ENCODE data around the gene NOSTRIN. TPM values are rescaled to one million over a fixed set of nuclear protein-coding genes. Genes with fewer than 3 reads are reported as not detected.
"Not testable (repeated sequence)": the region's sequence is repeated elsewhere in the genome, so short reads cannot be mapped to it uniquely, and the experiment has no call there.

NOSTRIN gene
- total and polyA plus RNA-seq, 4 experiments from 2014 or later: not detected

GRCh38 chr2:168855601-168856000 lies 53.2 kb downstream of the NOSTRIN start:
- ChIA-PET CTCF (ENCODE audit: partially characterized antibody) (no interaction called here), POLR2A (ENCODE audit: partially characterized antibody) (no interaction called here)
- Mint-ChIP-seq H3K4me3 (no peak overlapping the region), H3K36me3 (peaks cover 0 to 3% of the 10 kb centered on the region in 2 donors), H3K27ac (no peak overlapping the region), H3K4me1 (no peaks in the 10 kb centered on the region), H3K9me3 (no peaks in the 10 kb centered on the region), H3K27me3 (no peaks in the 10 kb centered on the region)
- DNase-seq: no peak
- H3K27ac ChIP-seq (ENCODE audit: low read depth, low read length): no peak overlapping the region
- intact Hi-C loops (cut with micrococcal nuclease): no loop called here
- no peaks in the 10 kb centered on the region for H3K4me1 ChIP-seq (ENCODE audit: insufficient read depth, low read length)
- no peaks in the 10 kb centered on the region for H3K36me3 ChIP-seq (ENCODE audit: insufficient read depth, low read length)
- H3K27me3 ChIP-seq (ENCODE audit: insufficient read depth, low read length): no peaks in the 10 kb centered on the region
- H3K4me3 ChIP-seq (ENCODE audit: low read length in 2 of 2): no peak overlapping the region
- H3K9me3 ChIP-seq (ENCODE audit: control insufficient read depth in 1 of 2, low read length in 2 of 2): no peaks in the 10 kb centered on the region

- intact Hi-C loops (cut with micrococcal nuclease): no loop called here
- Mint-ChIP-seq H3K4me3 (no peak overlapping the region), H3K4me1 (no peaks in the 10 kb centered on the region), H3K27me3 (no peaks in the 10 kb centered on the region), H3K9me3 (no peaks in the 10 kb centered on the region), H3K36me3 (peaks cover 0 to 3% of the 10 kb centered on the region in 2 donors), H3K27ac (no peak overlapping the region)
- no peak overlapping the region for H3K4me3 ChIP-seq (ENCODE audit: low read length in 2 of 2)
- H3K9me3 ChIP-seq (ENCODE audit: control insufficient read depth in 1 of 2, low read length in 2 of 2): no peaks in the 10 kb centered on the region
- POLR2A ChIA-PET (ENCODE audit: partially characterized antibody): no interaction called here
- no peak for DNase-seq
- H3K27ac ChIP-seq (ENCODE audit: low read depth, low read length): no peak overlapping the region
- CTCF ChIA-PET (ENCODE audit: partially characterized antibody): no interaction called here
- H3K27me3 ChIP-seq (ENCODE audit: insufficient read depth, low read length): no peaks in the 10 kb centered on the region
- no peaks in the 10 kb centered on the region for H3K36me3 ChIP-seq (ENCODE audit: insufficient read depth, low read length)
- no peaks in the 10 kb centered on the region for H3K4me1 ChIP-seq (ENCODE audit: insufficient read depth, low read length)
Measured at GRCh38 chr2:168858146-168858545, 55.7 kb downstream of the NOSTRIN start.

- H3K4me1 Mint-ChIP-seq; H3K4me3 Mint-ChIP-seq; H3K4me1 ChIP-seq (ENCODE audit: insufficient read depth, low read length); H3K4me3 ChIP-seq (ENCODE audit: low read length in 2 of 2); H3K27me3 Mint-ChIP-seq; H3K9me3 ChIP-seq (ENCODE audit: control insufficient read depth in 1 of 2, low read length in 2 of 2); CTCF ChIA-PET (ENCODE audit: partially characterized antibody); H3K27ac Mint-ChIP-seq; POLR2A ChIA-PET (ENCODE audit: partially characterized antibody); H3K36me3 Mint-ChIP-seq; H3K36me3 ChIP-seq (ENCODE audit: insufficient read depth, low read length); H3K27ac ChIP-seq (ENCODE audit: low read depth, low read length); DNase-seq; H3K27me3 ChIP-seq (ENCODE audit: insufficient read depth, low read length); intact Hi-C loops (cut with micrococcal nuclease): not testable (repeated sequence)
- H3K9me3 Mint-ChIP-seq: peaks cover 0 to 16% (median 0%) of the 10 kb centered on the region in 8 donors
Measured at GRCh38 chr2:168867164-168867563, 64.7 kb downstream of the NOSTRIN start.

- intact Hi-C loops (cut with micrococcal nuclease); H3K27me3 ChIP-seq (ENCODE audit: insufficient read depth, low read length); H3K36me3 ChIP-seq (ENCODE audit: insufficient read depth, low read length); H3K36me3 Mint-ChIP-seq; H3K4me1 Mint-ChIP-seq; H3K4me3 Mint-ChIP-seq; POLR2A ChIA-PET (ENCODE audit: partially characterized antibody); CTCF ChIA-PET (ENCODE audit: partially characterized antibody); H3K4me1 ChIP-seq (ENCODE audit: insufficient read depth, low read length); H3K27ac ChIP-seq (ENCODE audit: low read depth, low read length); H3K9me3 ChIP-seq (ENCODE audit: control insufficient read depth in 1 of 2, low read length in 2 of 2); H3K4me3 ChIP-seq (ENCODE audit: low read length in 2 of 2); H3K27ac Mint-ChIP-seq; DNase-seq; H3K27me3 Mint-ChIP-seq: not testable (repeated sequence)
- H3K9me3 Mint-ChIP-seq: peaks cover 0 to 13% (median 0%) of the 10 kb centered on the region in 8 donors
Measured at GRCh38 chr2:168870369-168870768, 67.9 kb downstream of the NOSTRIN start.

GRCh38 chr2:168870824-168871223 lies 68.4 kb downstream of the NOSTRIN start:
- H3K36me3 Mint-ChIP-seq; H3K4me1 Mint-ChIP-seq; POLR2A ChIA-PET (ENCODE audit: partially characterized antibody): not testable (repeated sequence)

GRCh38 chr2:168874368-168875054 lies 72.1 kb downstream of the NOSTRIN start:
- Mint-ChIP-seq H3K27ac (no peak overlapping the region), H3K36me3 (no peaks in the 10 kb centered on the region), H3K9me3 (no peaks in the 10 kb centered on the region), H3K27me3 (no peaks in the 10 kb centered on the region), H3K4me3 (no peak overlapping the region), H3K4me1 (peaks cover 5 to 20% (median 11%) of the 10 kb centered on the region in 4 donors)
- H3K4me3 ChIP-seq (ENCODE audit: low read length in 2 of 2): no peak overlapping the region
- no peak overlapping the region for H3K27ac ChIP-seq (ENCODE audit: low read depth, low read length)
- intact Hi-C loops (cut with micrococcal nuclease): no loop called here
- no peaks in the 10 kb centered on the region for H3K9me3 ChIP-seq (ENCODE audit: control insufficient read depth in 1 of 2, low read length in 2 of 2)
- peaks cover 14% of the 10 kb centered on the region for H3K4me1 ChIP-seq (ENCODE audit: insufficient read depth, low read length)
- H3K36me3 ChIP-seq (ENCODE audit: insufficient read depth, low read length): no peaks in the 10 kb centered on the region
- no peak for DNase-seq
- ChIA-PET CTCF (ENCODE audit: partially characterized antibody) (no interaction called here), POLR2A (ENCODE audit: partially characterized antibody) (no interaction called here)
- H3K27me3 ChIP-seq (ENCODE audit: insufficient read depth, low read length): no peaks in the 10 kb centered on the region

More at GRCh38 chr2:168870824-168871223, 68.4 kb downstream of the NOSTRIN start:
- H3K4me3 ChIP-seq (ENCODE audit: low read length in 2 of 2); H3K9me3 ChIP-seq (ENCODE audit: control insufficient read depth in 1 of 2, low read length in 2 of 2); DNase-seq; H3K27me3 Mint-ChIP-seq; H3K27ac ChIP-seq (ENCODE audit: low read depth, low read length); H3K4me1 ChIP-seq (ENCODE audit: insufficient read depth, low read length); intact Hi-C loops (cut with micrococcal nuclease); H3K36me3 ChIP-seq (ENCODE audit: insufficient read depth, low read length); CTCF ChIA-PET (ENCODE audit: partially characterized antibody); H3K27me3 ChIP-seq (ENCODE audit: insufficient read depth, low read length); H3K27ac Mint-ChIP-seq; H3K4me3 Mint-ChIP-seq: not testable (repeated sequence)
- peaks cover 0 to 10% (median 0%) of the 10 kb centered on the region in 8 donors for H3K9me3 Mint-ChIP-seq

GRCh38 chr2:168882163-168882562 lies 79.7 kb downstream of the NOSTRIN start:
- DNase-seq; H3K4me3 Mint-ChIP-seq; H3K27me3 ChIP-seq (ENCODE audit: insufficient read depth, low read length); intact Hi-C loops (cut with micrococcal nuclease); H3K4me1 ChIP-seq (ENCODE audit: insufficient read depth, low read length); POLR2A ChIA-PET (ENCODE audit: partially characterized antibody); H3K4me3 ChIP-seq (ENCODE audit: low read length in 2 of 2); H3K36me3 ChIP-seq (ENCODE audit: insufficient read depth, low read length); H3K9me3 ChIP-seq (ENCODE audit: control insufficient read depth in 1 of 2, low read length in 2 of 2); H3K27me3 Mint-ChIP-seq; H3K27ac Mint-ChIP-seq; H3K9me3 Mint-ChIP-seq; H3K36me3 Mint-ChIP-seq; H3K27ac ChIP-seq (ENCODE audit: low read depth, low read length): not testable (repeated sequence)
- CTCF ChIA-PET (ENCODE audit: partially characterized antibody): interaction anchor here (1.4 kb wide), 1 partner anchor 249 kb away, joined by 4 read pairs; no protein-coding TSS in a partner anchor
- peaks cover 17 to 29% (median 18%) of the 10 kb centered on the region in 4 donors for H3K4me1 Mint-ChIP-seq

Measured in CD4-positive, alpha-beta memory T cell (primary cell).